SK-N-SH (cell line): Measurements from ENCODE around the gene TSHZ3. TPM values are rescaled to one million over a fixed set of nuclear protein-coding genes. Genes with fewer than 3 reads are reported as not detected.

ENCODE experiments used
- CTCF ChIA-PET: fragments of 300-600, 350-600 bp; formaldehyde crosslinking; extraction: SDS; loops from one replicate; lab custom pipeline; 2021; lab: Yijun Ruan, JAX
- POLR2A ChIA-PET: fragments of 350-600 bp; sonication (Branson Sonifier 250); formaldehyde crosslinking; extraction: SDS; loops from one replicate; lab custom pipeline; 2020; ENCODE audit warnings: antibody characterized with exemption, inconsistent platforms; lab: Yijun Ruan, JAX
- DNase-seq: peaks from one replicate; pipeline ENCODE4 v3.0.0; 2012
- H2AFZ ChIP-seq: fragments of 200-600 bp; sonication (generic); 2 replicates; pipeline ENCODE4 v1.8.1; 2016; ENCODE audit warnings: antibody characterized with exemption, mild to moderate bottlenecking, low read depth
- H3F3A ChIP-seq: fragments of 200-600 bp; sonication (generic); replicated peaks from 2 replicates; pipeline ENCODE3; 2016; ENCODE audit warnings: antibody characterized with exemption, mild to moderate bottlenecking; ENCODE audit not compliant: insufficient read depth
- H3K27ac ChIP-seq, 2 experiments: fragments of 200-500 bp in 1 of 2; fragments of 200-600 bp in 1 of 2; sonication (Bioruptor generic) in 1 of 2; sonication (generic), shearing (Covaris generic) in 1 of 2; 2 replicates each; pipeline versions ENCODE4 v1.5.1 to v1.6.1; 2014 to 2016; ENCODE audit warnings: low read depth in 2 of 2, inconsistent platforms in 1 of 2, low read length in 1 of 2, mild to moderate bottlenecking in 1 of 2, mixed read lengths in 1 of 2
- H3K27me3 ChIP-seq: fragments of 200-600 bp; sonication (generic), shearing (Covaris generic); 2 replicates; pipeline ENCODE4 v1.6.1; 2016; ENCODE audit warnings: mixed run types; ENCODE audit not compliant: insufficient read depth
- H3K36me3 ChIP-seq, 2 experiments: fragments of 200-500 bp in 1 of 2; fragments of 200-600 bp in 1 of 2; sonication (Bioruptor generic) in 1 of 2; sonication (generic) in 1 of 2; replicated peaks in 1 of 2; 2 replicates each; pipeline versions ENCODE3 to v1.5.1; 2014 to 2016; ENCODE audit warnings: low read length in 1 of 2, mild to moderate bottlenecking in 1 of 2; ENCODE audit not compliant: insufficient read depth in 2 of 2, control insufficient read depth in 1 of 2
- H3K4me1 ChIP-seq, 2 experiments: fragments of 200-500 bp in 1 of 2; fragments of 200-600 bp in 1 of 2; sonication (Bioruptor generic) in 1 of 2; sonication (generic), shearing (Covaris generic) in 1 of 2; 2 replicates each; pipeline versions ENCODE4 v1.5.1 to v1.6.1; 2014 to 2016; ENCODE audit warnings: low read depth in 1 of 2, low read length in 1 of 2, mixed run types in 1 of 2; ENCODE audit not compliant: insufficient read depth in 2 of 2, control insufficient read depth in 1 of 2
- H3K4me2 ChIP-seq: fragments of 200-600 bp; sonication (generic), shearing (Covaris generic); 2 replicates; pipeline ENCODE4 v1.6.1; 2017; ENCODE audit warnings: mixed run types
- H3K4me3 ChIP-seq, 2 experiments: fragments of 200-500 bp in 1 of 2; fragments of 200-600 bp in 1 of 2; sonication (Bioruptor generic) in 1 of 2; sonication (generic), shearing (Covaris generic) in 1 of 2; 2 replicates each; pipeline versions ENCODE4 v1.5.1 to v1.8.1; 2014 to 2016; ENCODE audit warnings: low read depth in 2 of 2, inconsistent platforms in 1 of 2, low read length in 1 of 2, mild to moderate bottlenecking in 1 of 2, mixed read lengths in 1 of 2, moderate library complexity in 1 of 2
- H3K79me2 ChIP-seq: fragments of 200-600 bp; sonication (generic); 2 replicates; pipeline ENCODE4 v1.8.1; 2017; ENCODE audit warnings: mild to moderate bottlenecking; ENCODE audit not compliant: insufficient read depth
- H3K9ac ChIP-seq: fragments of 200-600 bp; sonication (generic); 2 replicates; pipeline ENCODE4 v1.6.1; 2017; ENCODE audit warnings: mixed run types
- H3K9me2 ChIP-seq: fragments of 200-600 bp; sonication (generic); 2 replicates; pipeline ENCODE4 v1.6.1; 2017; ENCODE audit warnings: mixed run types
- H3K9me3 ChIP-seq: fragments of 200-600 bp; sonication (generic); 2 replicates; pipeline ENCODE4 v1.6.1; 2017; ENCODE audit warnings: mixed run types, mild to moderate bottlenecking, moderate library complexity
- H4K20me1 ChIP-seq: fragments of 200-600 bp; sonication (generic); 2 replicates; pipeline ENCODE4 v1.6.1; 2017; ENCODE audit warnings: mild to moderate bottlenecking, mixed run types; ENCODE audit not compliant: insufficient read depth
- ELF1 ChIP-seq: IDR thresholded peaks from 2 replicates; pipeline ENCODE4 v1.4.0; 2012
- EP300 ChIP-seq, 2 experiments: IDR thresholded peaks; 2 replicates each; pipeline versions ENCODE4 v1.4.0 to v1.6.1; 2012; ENCODE audit warnings: borderline replicate concordance in 1 of 2, low read depth in 1 of 2, low read length in 1 of 2
- EZH2phosphoT487 ChIP-seq: fragments of 200-600 bp; sonication (generic); IDR thresholded peaks from 2 replicates; pipeline ENCODE4 v1.6.1; 2017; ENCODE audit warnings: low read depth, mixed run types, mild to moderate bottlenecking, antibody characterized with exemption, moderate library complexity, borderline replicate concordance
- JUND ChIP-seq: IDR thresholded peaks from 2 replicates; pipeline ENCODE4 v1.4.0; 2012
- MEF2A ChIP-seq: IDR thresholded peaks from 2 replicates; pipeline ENCODE4 v1.4.0; 2012; ENCODE audit warnings: low read depth, borderline replicate concordance
- MXI1 ChIP-seq: IDR thresholded peaks from 2 replicates; pipeline ENCODE4 v1.6.1; 2012; ENCODE audit warnings: mild to moderate bottlenecking, low read depth, low read length, improper control_type of control experiment
- RCOR1 ChIP-seq: fragments of 150-350 bp; IDR thresholded peaks from 2 replicates; pipeline ENCODE4 v1.6.1; 2017; ENCODE audit warnings: antibody characterized with exemption, low read length
- REST ChIP-seq: IDR thresholded peaks from 2 replicates; pipeline ENCODE4 v1.6.1; 2012; ENCODE audit warnings: mild to moderate bottlenecking, low read depth, low read length, moderate library complexity
- RXRA ChIP-seq: IDR thresholded peaks from 2 replicates; pipeline ENCODE4 v1.4.0; 2012; ENCODE audit warnings: low read depth, mild to moderate bottlenecking, borderline replicate concordance
- SMC3 ChIP-seq: IDR thresholded peaks from 2 replicates; pipeline ENCODE4 v1.6.1; 2012; ENCODE audit warnings: low read depth, low read length, improper control_type of control experiment
- YY1 ChIP-seq: IDR thresholded peaks from 2 replicates; pipeline ENCODE4 v1.4.0; 2012; ENCODE audit warnings: low read depth, mild to moderate bottlenecking
- WGBS: methylation state at CpG from one replicate; pipeline ENCODE4 v1.1.6; 2017; ENCODE audit warnings: low lambda C conversion rate; 5-methylcytosine and 5-hydroxymethylcytosine counted together
- polyA plus RNA-seq, 3 experiments: library from polyadenylated mRNA; depleted of rRNA; stranded (reverse); fragments of >200 nt; gene quantifications; 2 replicates each; pipeline ENCODE4 v1.2.3, GENCODE V29; 2012
- TF ChIP-seq, protein P1 (sequence below): fragments of 150-350 bp; IDR thresholded peaks from 2 replicates; pipeline ENCODE4 v1.6.1; 2016; ENCODE audit warnings: mild to moderate bottlenecking, low read depth, low read length
- TF ChIP-seq, protein P2 (sequence below): IDR thresholded peaks from 2 replicates; pipeline ENCODE4; 2012

Gene TSHZ3
- polyA plus RNA-seq, 1 of the 3 experiments (the other 2 are of a cell fraction), result 3.3 TPM

- Histone ChIP-seq H3K36me3 (peaks cover 0 to 5% of the 10 kb centered on the region in 2 experiments), H4K20me1 (no peaks in the 10 kb centered on the region), H3K9me3 (no peaks in the 10 kb centered on the region), H3K4me3 (no peak overlapping the region), H3K4me1 (no peaks in the 10 kb centered on the region; a peak in 1 of 4 replicates), H3K9me2 (no peaks in the 10 kb centered on the region), H3K4me2 (no peak overlapping the region), H3K9ac (no peak overlapping the region), H2AFZ (no peak overlapping the region), H3F3A (no peaks in the 10 kb centered on the region), H3K79me2 (peaks cover 11% of the 10 kb centered on the region), H3K27me3 (no peaks in the 10 kb centered on the region), H3K27ac (no peak overlapping the region)
- 73% methylated on average over 11 of the region's 11 CpGs for WGBS
- POLR2A ChIA-PET, result no interaction called here
- no peak for TF ChIP-seq SMC3
- no peak for TF ChIP-seq MXI1
- CTCF ChIA-PET, result no interaction called here
- DNase-seq, result no peak
Measured at GRCh38 chr19:31280287-31281006, 68.8 kb downstream of the TSHZ3 start.

DNA sequence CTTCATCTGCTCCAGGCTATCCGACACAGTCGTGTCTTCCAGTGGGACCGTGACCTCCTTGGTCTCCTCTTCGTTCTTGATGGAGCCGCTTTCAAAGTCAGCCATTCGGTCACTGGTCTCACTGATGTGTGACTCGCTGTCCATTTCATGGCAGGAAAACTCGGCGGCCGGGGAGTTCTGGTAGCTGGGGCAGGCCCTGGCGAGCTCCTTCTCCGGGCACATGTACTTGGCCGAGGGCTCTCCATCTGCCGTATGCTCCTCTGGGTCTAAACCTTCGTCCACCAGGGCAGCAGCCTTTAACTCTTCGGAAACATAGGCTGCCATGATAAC is 69.8 kb downstream of the TSHZ3 start:
- TF ChIP-seq, protein P1, sequence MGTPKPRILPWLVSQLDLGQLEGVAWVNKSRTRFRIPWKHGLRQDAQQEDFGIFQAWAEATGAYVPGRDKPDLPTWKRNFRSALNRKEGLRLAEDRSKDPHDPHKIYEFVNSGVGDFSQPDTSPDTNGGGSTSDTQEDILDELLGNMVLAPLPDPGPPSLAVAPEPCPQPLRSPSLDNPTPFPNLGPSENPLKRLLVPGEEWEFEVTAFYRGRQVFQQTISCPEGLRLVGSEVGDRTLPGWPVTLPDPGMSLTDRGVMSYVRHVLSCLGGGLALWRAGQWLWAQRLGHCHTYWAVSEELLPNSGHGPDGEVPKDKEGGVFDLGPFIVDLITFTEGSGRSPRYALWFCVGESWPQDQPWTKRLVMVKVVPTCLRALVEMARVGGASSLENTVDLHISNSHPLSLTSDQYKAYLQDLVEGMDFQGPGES, result no peak
- TF ChIP-seq EZH2phosphoT487, result no peak
- TF ChIP-seq RCOR1, result no peak
- no peak for TF ChIP-seq MXI1
- TF ChIP-seq JUND, result no peak
- no peak for TF ChIP-seq MEF2A
- TF ChIP-seq, protein P2, sequence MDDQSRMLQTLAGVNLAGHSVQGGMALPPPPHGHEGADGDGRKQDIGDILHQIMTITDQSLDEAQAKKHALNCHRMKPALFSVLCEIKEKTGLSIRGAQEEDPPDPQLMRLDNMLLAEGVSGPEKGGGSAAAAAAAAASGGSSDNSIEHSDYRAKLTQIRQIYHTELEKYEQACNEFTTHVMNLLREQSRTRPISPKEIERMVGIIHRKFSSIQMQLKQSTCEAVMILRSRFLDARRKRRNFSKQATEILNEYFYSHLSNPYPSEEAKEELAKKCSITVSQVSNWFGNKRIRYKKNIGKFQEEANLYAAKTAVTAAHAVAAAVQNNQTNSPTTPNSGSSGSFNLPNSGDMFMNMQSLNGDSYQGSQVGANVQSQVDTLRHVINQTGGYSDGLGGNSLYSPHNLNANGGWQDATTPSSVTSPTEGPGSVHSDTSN, result no peak
- TF ChIP-seq REST, result no peak
- no peak for TF ChIP-seq EP300 (IDR thresholded peaks at IDR 0.05; ENCODE audit: borderline replicate concordance in 1 of 2, low read depth in 1 of 2, low read length in 1 of 2)
- TF ChIP-seq ELF1, result no peak
- no peak for TF ChIP-seq YY1
- no peak for TF ChIP-seq RXRA
- ChIA-PET CTCF (no interaction called here), POLR2A (no interaction called here)
- no peaks in the 10 kb centered on the region for H3K27me3 ChIP-seq
- H3K4me2 ChIP-seq, result no peak overlapping the region
- H3K9me3 ChIP-seq, result no peaks in the 10 kb centered on the region
- no peak for DNase-seq
- peaks cover 9% of the 10 kb centered on the region for H3K79me2 ChIP-seq
- H3K9ac ChIP-seq, result no peak overlapping the region
- H3K9me2 ChIP-seq, result no peaks in the 10 kb centered on the region
- no peaks in the 10 kb centered on the region for H3F3A ChIP-seq
- H2AFZ ChIP-seq, result no peak overlapping the region
- H3K27ac ChIP-seq, result no peak overlapping the region
- H4K20me1 ChIP-seq, result no peaks in the 10 kb centered on the region
- peaks cover 0 to 5% of the 10 kb centered on the region in 2 experiments for H3K36me3 ChIP-seq
- WGBS, result 89% methylated on average over 16 of the region's 16 CpGs
- no peak overlapping the region for H3K4me3 ChIP-seq
- no peaks in the 10 kb centered on the region; a peak in 1 of 4 replicates for H3K4me1 ChIP-seq
